ENCODE measurements around the gene C13orf46. TPM values are rescaled to one million over a fixed set of nuclear protein-coding genes. Genes with fewer than 3 reads are reported as not detected.

The C13orf46 gene
- polyA plus RNA-seq, 3 donors from 2014 or later: 0.07 to 1.1 TPM; not detected in 1

GRCh38 chr13:113969311-113969972 lies 4.4 kb downstream of the C13orf46 start:
- H3K27ac Mint-ChIP-seq: peak overlapping the region in 5 of 6 donors; percentile 41 to 61 (median 49)

GRCh38 chr13:113968463-113969310 lies 5.2 kb downstream of the C13orf46 start:
- Mint-ChIP-seq H3K9me3 (peaks cover 0 to 2% (median 0%) of the 10 kb centered on the region in 6 donors), H3K27me3 (ENCODE audit: low read depth in 3 of 3) (peaks cover 14 to 49% (median 16%) of the 10 kb centered on the region in 3 donors), H3K4me3 (no peak overlapping the region), H3K27ac (peak overlapping the region in 5 of 6 donors; percentile 51 to 80 (median 61)), H3K36me3 (peaks cover 0 to 12% (median 0%) of the 10 kb centered on the region in 3 donors), H3K4me1 (no peaks in the 10 kb centered on the region)
- DNase-seq: no peak

More at GRCh38 chr13:113969311-113969972, 4.4 kb downstream of the C13orf46 start:
- peaks cover 0 to 2% (median 0%) of the 10 kb centered on the region in 6 donors for H3K9me3 Mint-ChIP-seq
- H3K4me1 Mint-ChIP-seq: no peaks in the 10 kb centered on the region
- no peak for DNase-seq
- H3K27me3 Mint-ChIP-seq (ENCODE audit: low read depth in 3 of 3): peaks cover 16 to 47% (median 19%) of the 10 kb centered on the region in 3 donors
- H3K36me3 Mint-ChIP-seq: peaks cover 0 to 12% (median 0%) of the 10 kb centered on the region in 3 donors
- no peak overlapping the region for H3K4me3 Mint-ChIP-seq

- H3K36me3 Mint-ChIP-seq: peaks cover 0 to 7% (median 0%) of the 10 kb centered on the region in 3 donors
- no peaks in the 10 kb centered on the region for H3K4me1 Mint-ChIP-seq
- no peak for DNase-seq
- H3K27me3 Mint-ChIP-seq (ENCODE audit: low read depth in 3 of 3): peaks cover 8 to 50% (median 13%) of the 10 kb centered on the region in 3 donors
- no peaks in the 10 kb centered on the region for H3K9me3 Mint-ChIP-seq
- H3K4me3 Mint-ChIP-seq: no peak overlapping the region
- peak overlapping the region in 2 of 6 donors; percentile 31 to 61 for H3K27ac Mint-ChIP-seq
These were observed 6.0 kb downstream of the C13orf46 start for GRCh38 chr13:113967729-113968462.

GRCh38 chr13:113967206-113967720 lies 6.6 kb downstream of the C13orf46 start:
- Mint-ChIP-seq H3K36me3 (peaks cover 0 to 7% (median 0%) of the 10 kb centered on the region in 3 donors), H3K27ac (peak overlapping the region in 1 of 6 donors; percentile 67), H3K27me3 (ENCODE audit: low read depth in 3 of 3) (peaks cover 10 to 53% (median 15%) of the 10 kb centered on the region in 3 donors), H3K4me3 (no peak overlapping the region), H3K4me1 (no peaks in the 10 kb centered on the region), H3K9me3 (no peaks in the 10 kb centered on the region)
- no peak for DNase-seq

DNA sequence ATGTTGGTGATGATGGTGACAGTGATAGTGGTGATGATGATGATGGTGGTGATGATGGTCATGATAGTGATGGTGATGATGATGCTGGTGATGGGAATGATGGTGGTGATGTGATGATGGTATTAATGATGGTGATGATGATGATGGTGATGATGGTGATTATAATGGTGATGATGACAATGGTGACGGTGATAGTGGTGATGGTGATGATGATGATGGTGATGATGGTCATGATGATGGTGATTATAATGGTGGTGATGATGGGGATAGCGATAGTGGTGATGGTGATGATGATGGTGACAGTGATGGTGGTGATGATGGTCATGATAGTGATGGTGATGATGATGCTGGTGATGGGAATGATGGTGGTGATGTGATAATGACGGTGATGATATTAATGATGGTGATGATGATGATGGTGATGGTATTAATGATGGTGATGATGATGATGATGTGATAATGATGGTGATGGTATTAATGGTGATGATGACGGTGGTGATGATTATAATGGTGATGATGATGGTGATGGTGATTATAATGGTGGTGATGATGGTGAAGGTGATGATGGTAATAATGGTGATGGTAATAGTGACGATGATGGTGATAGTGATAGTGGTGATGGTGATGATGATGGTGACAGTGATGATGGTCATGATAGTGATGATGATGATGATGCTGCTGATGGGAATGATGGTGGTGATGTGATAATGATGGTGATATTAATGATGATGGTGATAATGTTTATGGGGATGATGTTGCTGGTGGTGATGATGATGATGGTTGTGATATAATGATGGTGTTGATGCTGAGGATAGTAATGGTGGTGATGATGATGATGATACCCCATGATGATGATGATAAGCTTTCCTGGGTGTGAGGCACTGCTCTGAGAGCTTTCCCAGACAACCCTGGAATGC lies 7.7 kb downstream of the C13orf46 start:
- Mint-ChIP-seq H3K4me3 (no peak overlapping the region), H3K36me3 (peaks cover 0 to 7% (median 0%) of the 10 kb centered on the region in 3 donors), H3K27me3 (ENCODE audit: low read depth in 3 of 3) (peaks cover 6 to 49% (median 12%) of the 10 kb centered on the region in 3 donors), H3K4me1 (no peaks in the 10 kb centered on the region), H3K9me3 (no peaks in the 10 kb centered on the region), H3K27ac (no peak overlapping the region)
- DNase-seq: no peak

- no peaks in the 10 kb centered on the region for H3K4me1 Mint-ChIP-seq
- H3K27me3 Mint-ChIP-seq (ENCODE audit: low read depth in 3 of 3): peaks cover 4 to 44% (median 10%) of the 10 kb centered on the region in 3 donors
- H3K27ac Mint-ChIP-seq: no peak overlapping the region
- H3K36me3 Mint-ChIP-seq: peaks cover 0 to 7% (median 0%) of the 10 kb centered on the region in 3 donors
- H3K9me3 Mint-ChIP-seq: peaks cover 0 to under 1% (median 0%) of the 10 kb centered on the region in 6 donors
- no peak overlapping the region for H3K4me3 Mint-ChIP-seq
- no peak for DNase-seq
These were observed 8.4 kb downstream of the C13orf46 start for GRCh38 chr13:113965383-113965874.

DNA sequence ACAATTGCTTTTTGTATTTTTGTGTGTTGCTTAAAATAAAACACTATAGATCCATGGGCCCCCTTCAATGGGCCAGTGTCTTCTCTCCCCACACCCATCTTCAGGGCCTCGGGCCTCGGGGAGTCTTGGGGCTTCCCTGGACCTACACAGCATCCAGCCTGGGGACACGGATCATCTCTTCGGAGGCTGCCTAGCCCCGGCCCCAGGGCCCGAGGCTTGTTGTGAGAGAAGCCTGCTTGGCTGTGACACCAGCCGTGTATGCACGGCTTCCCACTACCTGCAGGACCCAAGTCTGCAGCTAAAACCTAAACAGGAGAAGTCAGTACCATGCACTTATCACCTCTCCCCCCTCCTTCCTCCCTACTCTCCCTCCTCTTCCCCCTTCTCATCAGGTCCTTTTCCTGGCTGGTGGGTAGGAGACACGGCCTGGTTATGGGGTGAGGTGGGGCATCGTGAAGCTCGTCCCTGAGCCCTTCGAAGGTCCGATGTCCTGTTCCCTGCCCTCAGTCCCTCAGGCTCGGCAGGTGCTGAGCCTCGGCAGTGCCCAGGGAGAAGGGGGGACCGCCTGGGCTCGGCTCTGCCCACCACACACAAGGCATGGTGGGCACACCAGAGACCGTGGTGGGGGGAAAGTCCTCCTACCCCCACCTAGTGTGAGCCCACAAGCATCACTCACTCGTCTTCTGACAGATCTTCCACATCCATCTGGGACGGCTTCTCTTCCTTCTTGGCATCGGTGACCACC lies 9.5 kb downstream of the C13orf46 start:
- peaks cover 0 to 3% (median 0%) of the 10 kb centered on the region in 6 donors for H3K9me3 Mint-ChIP-seq
- no peak overlapping the region for H3K4me3 Mint-ChIP-seq
- H3K27ac Mint-ChIP-seq: no peak overlapping the region
- peaks cover 2 to 41% (median 5%) of the 10 kb centered on the region in 3 donors for H3K27me3 Mint-ChIP-seq (ENCODE audit: low read depth in 3 of 3)
- peaks cover 0 to 6% (median 0%) of the 10 kb centered on the region in 3 donors for H3K36me3 Mint-ChIP-seq
- no peak for DNase-seq
- peaks cover 0 to under 1% of the 10 kb centered on the region in 2 donors for H3K4me1 Mint-ChIP-seq

DNA sequence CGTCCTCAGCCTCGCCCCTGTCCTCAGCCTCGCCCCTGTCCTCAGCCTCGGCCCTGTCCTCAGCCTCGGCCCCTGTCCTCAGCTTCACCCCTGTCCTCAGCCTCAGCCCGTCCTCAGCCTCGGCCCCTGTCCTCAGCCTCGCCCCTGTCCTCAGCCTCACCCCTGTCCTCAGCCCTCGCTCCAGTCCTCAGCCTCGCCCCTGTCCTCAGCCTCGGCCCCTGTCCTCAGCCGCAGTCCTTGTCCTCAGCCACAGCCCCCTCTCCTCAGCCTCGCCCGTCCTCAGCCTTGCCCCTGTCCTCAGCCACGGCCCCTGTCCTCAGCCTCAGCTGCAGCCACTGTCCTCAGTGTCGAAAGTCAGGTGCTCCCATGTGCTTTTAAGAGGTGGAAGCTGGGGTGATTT lies 10.5 kb downstream of the C13orf46 start:
- Mint-ChIP-seq H3K27me3 (ENCODE audit: low read depth in 3 of 3) (peaks cover 6 to 42% (median 8%) of the 10 kb centered on the region in 3 donors), H3K27ac (peak overlapping the region in 3 of 6 donors; percentile 4 to 55 (median 14)), H3K4me1 (peaks cover 0 to 5% of the 10 kb centered on the region in 2 donors), H3K36me3 (peaks cover 0 to 5% (median under 1%) of the 10 kb centered on the region in 3 donors), H3K4me3 (no peak overlapping the region), H3K9me3 (peaks cover 0 to 3% (median 0%) of the 10 kb centered on the region in 6 donors)
- no peak for DNase-seq

GRCh38 chr13:113962975-113963374 lies 10.9 kb downstream of the C13orf46 start:
- H3K36me3 Mint-ChIP-seq: peaks cover 0 to 5% (median 0%) of the 10 kb centered on the region in 3 donors
- no peak for DNase-seq
- H3K4me3 Mint-ChIP-seq: no peak overlapping the region
- peaks cover 0 to 3% (median 0%) of the 10 kb centered on the region in 6 donors for H3K9me3 Mint-ChIP-seq
- H3K27me3 Mint-ChIP-seq (ENCODE audit: low read depth in 3 of 3): peaks cover 8 to 45% (median 12%) of the 10 kb centered on the region in 3 donors
- H3K4me1 Mint-ChIP-seq: peaks cover 0 to 5% of the 10 kb centered on the region in 2 donors
- H3K27ac Mint-ChIP-seq: peak overlapping the region in 2 of 6 donors; percentile 14 to 55

DNA sequence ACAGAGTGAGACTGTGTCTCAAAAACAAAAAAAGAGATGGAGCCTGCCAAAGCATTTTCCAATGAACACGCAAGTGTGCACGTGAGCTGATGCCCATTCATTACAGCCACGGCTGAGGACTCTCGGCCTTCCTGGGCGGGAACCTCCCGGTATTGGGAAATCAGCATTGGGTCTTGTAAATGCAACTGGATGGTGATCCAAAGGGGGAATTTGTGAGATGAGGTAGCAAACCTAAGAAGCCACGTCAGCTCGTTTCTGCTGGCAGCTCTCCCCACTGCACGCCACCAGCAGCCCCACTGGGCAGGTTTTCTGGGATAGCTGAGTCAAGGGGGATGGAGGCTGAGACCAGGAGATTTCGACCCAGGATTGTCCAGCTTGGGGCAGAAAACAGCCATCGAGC lies 11.5 kb downstream of the C13orf46 start:
- H3K27ac Mint-ChIP-seq: peak overlapping the region in 1 of 6 donors; percentile 17
- no peak overlapping the region for H3K4me3 Mint-ChIP-seq
- H3K4me1 Mint-ChIP-seq: peaks cover 0 to 5% of the 10 kb centered on the region in 2 donors
- peaks cover 13 to 47% (median 13%) of the 10 kb centered on the region in 3 donors for H3K27me3 Mint-ChIP-seq (ENCODE audit: low read depth in 3 of 3)
- peaks cover 0 to 5% (median 0%) of the 10 kb centered on the region in 3 donors for H3K36me3 Mint-ChIP-seq
- no peak for DNase-seq
- H3K9me3 Mint-ChIP-seq: peaks cover 0 to 3% (median 0%) of the 10 kb centered on the region in 6 donors

DNA sequence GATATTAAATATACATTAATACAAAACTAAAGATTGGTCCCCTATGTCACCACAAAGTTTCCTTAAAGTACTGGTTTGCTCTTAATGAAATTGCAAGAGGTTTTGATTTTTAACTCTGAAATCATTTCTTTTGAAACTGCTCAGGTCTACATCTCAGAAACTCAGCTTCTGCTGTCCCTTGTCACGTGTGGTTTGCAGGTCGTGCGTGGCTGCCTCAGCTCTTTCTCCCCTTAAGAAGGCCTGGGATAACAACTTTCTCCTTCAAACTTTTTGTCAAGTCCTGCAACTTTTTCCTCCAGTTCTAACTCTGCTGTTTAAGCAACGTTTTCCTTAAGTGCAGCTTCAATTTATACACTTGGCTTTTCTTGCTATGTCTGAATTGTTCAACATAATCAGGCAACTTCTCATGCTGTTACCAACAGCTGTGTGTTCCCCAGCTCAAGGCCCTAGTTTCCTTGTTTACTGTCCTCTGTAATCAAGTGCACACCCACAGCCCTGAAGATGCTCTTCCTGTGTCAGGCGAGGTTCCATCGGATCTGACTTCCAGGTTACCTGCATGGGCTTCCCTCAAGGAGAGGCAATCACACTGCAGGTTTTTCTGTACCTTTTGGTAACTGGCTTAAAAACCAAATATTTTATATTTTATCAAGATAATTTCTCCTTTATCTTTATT lies 13.5 kb downstream of the C13orf46 start:
- Mint-ChIP-seq H3K27ac (peak overlapping the region in 5 of 6 donors; percentile 5 to 80 (median 26)), H3K27me3 (ENCODE audit: low read depth in 3 of 3) (peaks cover 20 to 53% (median 27%) of the 10 kb centered on the region in 3 donors), H3K4me3 (no peak overlapping the region)

More for the DNA sequence above, 13.5 kb downstream of the C13orf46 start:
- Mint-ChIP-seq H3K36me3 (peaks cover 5 to 10% (median 10%) of the 10 kb centered on the region in 3 donors), H3K9me3 (peaks cover 0 to 3% (median 0%) of the 10 kb centered on the region in 6 donors), H3K4me1 (peaks cover 1 to 5% of the 10 kb centered on the region in 2 donors)
- no peak for DNase-seq

All from immature natural killer cell (primary cell).